ENCODE measurements around the gene CIAO3. TPM values are rescaled to one million over a fixed set of nuclear protein-coding genes. Genes with fewer than 3 reads are reported as not detected.
A peak's percentile ranks its signal among the peaks of the same experiment; 100 is the strongest.

Gene CIAO3
- polyA plus RNA-seq, 1 experiment: 14.4 TPM

DNA sequence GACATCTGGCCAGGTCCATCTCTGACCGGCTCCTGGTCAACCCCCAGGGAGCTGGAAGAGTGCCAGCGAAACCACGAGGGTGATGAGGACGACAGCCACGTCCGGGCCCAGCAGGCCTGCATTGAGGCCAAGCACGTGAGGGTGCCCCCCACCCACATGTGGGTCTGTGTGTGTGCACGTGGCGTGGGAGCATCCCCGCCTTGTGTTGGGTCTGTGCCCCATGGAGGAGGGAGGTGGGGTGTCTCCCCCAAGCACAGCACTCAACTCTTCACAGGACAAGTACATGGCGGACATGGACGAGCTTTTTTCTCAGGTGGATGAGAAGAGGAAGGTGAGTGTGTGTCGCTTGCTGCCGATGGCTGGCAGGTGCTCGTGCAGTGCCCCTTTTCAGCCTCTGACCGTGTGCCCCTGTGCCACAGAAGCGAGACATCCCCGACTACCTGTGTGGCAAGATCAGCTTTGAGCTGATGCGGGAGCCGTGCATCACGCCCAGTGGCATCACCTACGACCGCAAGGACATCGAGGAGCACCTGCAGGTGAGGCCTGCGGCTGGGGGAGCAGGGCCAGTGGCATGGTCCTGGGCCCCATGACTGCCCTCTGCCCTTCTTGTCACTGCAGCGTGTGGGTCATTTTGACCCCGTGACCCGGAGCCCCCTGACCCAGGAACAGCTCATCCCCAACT is 58.9 kb downstream of the CIAO3 start:
- ChIA-PET CTCF (interaction anchor here (1.3 kb wide), 1 partner anchor 14 kb away, joined by 5 read pairs; the partner anchor contains the start of gene RHOT2), POLR2A (no interaction called here)

GRCh38 chr16:680967-681745 is 59.6 kb downstream of the CIAO3 start:
- peak overlapping the region; percentile 31 for H3K27ac ChIP-seq (ENCODE audit: low read depth, low read length)
- no peaks in the 10 kb centered on the region for H3K27me3 ChIP-seq (ENCODE audit: control insufficient read depth, insufficient read depth, low read length)
- CTCF ChIA-PET: interaction anchor here (1.3 kb wide), 1 partner anchor 14 kb away, joined by 5 read pairs; the partner anchor contains the start of gene RHOT2
- TF ChIP-seq, protein P1, sequence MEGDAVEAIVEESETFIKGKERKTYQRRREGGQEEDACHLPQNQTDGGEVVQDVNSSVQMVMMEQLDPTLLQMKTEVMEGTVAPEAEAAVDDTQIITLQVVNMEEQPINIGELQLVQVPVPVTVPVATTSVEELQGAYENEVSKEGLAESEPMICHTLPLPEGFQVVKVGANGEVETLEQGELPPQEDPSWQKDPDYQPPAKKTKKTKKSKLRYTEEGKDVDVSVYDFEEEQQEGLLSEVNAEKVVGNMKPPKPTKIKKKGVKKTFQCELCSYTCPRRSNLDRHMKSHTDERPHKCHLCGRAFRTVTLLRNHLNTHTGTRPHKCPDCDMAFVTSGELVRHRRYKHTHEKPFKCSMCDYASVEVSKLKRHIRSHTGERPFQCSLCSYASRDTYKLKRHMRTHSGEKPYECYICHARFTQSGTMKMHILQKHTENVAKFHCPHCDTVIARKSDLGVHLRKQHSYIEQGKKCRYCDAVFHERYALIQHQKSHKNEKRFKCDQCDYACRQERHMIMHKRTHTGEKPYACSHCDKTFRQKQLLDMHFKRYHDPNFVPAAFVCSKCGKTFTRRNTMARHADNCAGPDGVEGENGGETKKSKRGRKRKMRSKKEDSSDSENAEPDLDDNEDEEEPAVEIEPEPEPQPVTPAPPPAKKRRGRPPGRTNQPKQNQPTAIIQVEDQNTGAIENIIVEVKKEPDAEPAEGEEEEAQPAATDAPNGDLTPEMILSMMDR (IDR thresholded peaks at IDR 0.05; ENCODE audit: low read depth, low read length): no peak
- peaks cover 16% of the 10 kb centered on the region; the same call in 1 of the 2 replicates for H3K9me3 ChIP-seq (ENCODE audit: control insufficient read depth, insufficient read depth, low read length)
- peak overlapping the region; percentile 73 for H3K4me3 ChIP-seq (ENCODE audit: low read depth, low read length)
- no peak for DNase-seq (ENCODE audit: low read depth, low spot score)
- POLR2A ChIA-PET: interaction anchor here (0.8 to 1.6 kb wide), 3 partner anchors 9 to 14 kb away, joined by 4 to 10 read pairs (median 4); partner anchors contain the start of gene WDR24

More for the DNA sequence above, 58.9 kb downstream of the CIAO3 start:
- Histone ChIP-seq H3K27ac (ENCODE audit: low read depth, low read length) (no peak overlapping the region), H3K9me3 (ENCODE audit: control insufficient read depth, insufficient read depth, low read length) (peaks cover 16% of the 10 kb centered on the region; the same call in 1 of the 2 replicates), H3K4me3 (ENCODE audit: low read depth, low read length) (peak overlapping the region; percentile 73), H3K27me3 (ENCODE audit: control insufficient read depth, insufficient read depth, low read length) (no peaks in the 10 kb centered on the region)
- DNase-seq (ENCODE audit: low read depth, low spot score): no peak
- TF ChIP-seq, protein P1 (IDR thresholded peaks at IDR 0.05; ENCODE audit: low read depth, low read length): no peak

- ChIA-PET CTCF (no interaction called here), POLR2A (interaction anchor here (0.8 to 1.6 kb wide), 3 partner anchors 9 to 14 kb away, joined by 4 to 10 read pairs (median 4); partner anchors contain the start of gene WDR24)
- TF ChIP-seq, protein P1 (IDR thresholded peaks at IDR 0.05; ENCODE audit: low read depth, low read length): no peak
- H3K27me3 ChIP-seq (ENCODE audit: control insufficient read depth, insufficient read depth, low read length): no peaks in the 10 kb centered on the region
- H3K4me3 ChIP-seq (ENCODE audit: low read depth, low read length): peak overlapping the region; percentile 73
- peak overlapping the region; percentile 31 for H3K27ac ChIP-seq (ENCODE audit: low read depth, low read length)
- no peak for DNase-seq (ENCODE audit: low read depth, low spot score)
- peaks cover 15% of the 10 kb centered on the region; the same call in 1 of the 2 replicates for H3K9me3 ChIP-seq (ENCODE audit: control insufficient read depth, insufficient read depth, low read length)
These were observed 60.2 kb downstream of the CIAO3 start for GRCh38 chr16:680625-680945.

DNA sequence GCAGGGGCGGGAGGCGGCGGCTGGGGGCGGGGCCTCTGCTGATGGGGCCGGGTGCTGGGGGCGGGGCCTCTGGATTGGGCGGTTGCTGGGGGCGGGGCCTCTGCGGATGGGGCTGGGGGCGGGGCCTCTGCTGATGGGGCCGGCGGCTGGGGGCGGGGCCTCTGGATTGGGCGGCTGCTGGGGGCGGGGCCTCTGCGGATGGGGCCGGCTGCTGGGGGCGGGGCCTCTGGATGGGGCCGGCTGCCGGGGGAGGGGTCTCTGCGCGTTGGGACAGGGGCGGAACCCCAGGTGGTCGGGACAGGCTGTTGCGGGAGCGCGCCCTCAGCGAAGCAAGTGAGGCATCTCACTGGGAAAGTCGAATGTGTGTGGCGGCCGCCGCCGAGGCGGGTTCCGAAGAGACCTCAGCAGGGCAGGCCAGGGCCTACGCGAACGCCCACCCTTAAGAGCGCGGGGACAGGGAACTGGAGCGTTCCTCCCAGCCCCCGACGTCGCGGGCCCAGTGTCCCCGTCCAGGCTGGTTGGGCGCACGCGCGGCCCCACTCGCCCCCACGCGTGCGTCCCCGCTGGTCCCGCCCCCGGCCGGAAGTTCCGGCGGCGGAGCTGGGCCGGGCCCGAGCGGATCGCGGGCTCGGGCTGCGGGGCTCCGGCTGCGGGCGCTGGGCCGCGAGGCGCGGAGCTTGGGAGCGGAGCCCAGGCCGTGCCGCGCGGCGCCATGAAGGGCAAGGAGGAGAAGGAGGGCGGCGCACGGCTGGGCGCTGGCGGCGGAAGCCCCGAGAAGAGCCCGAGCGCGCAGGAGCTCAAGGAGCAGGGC is 60.8 kb downstream of the CIAO3 start, which contains the start of gene STUB1:
Gene STUB1 (plus strand): TSS at position 597 of the 811 bp plus-strand sequence. CDS start 116 bp downstream, at position 713.
- POLR2A ChIA-PET: interaction anchor here (0.8 to 1.6 kb wide), 3 partner anchors 10 to 13 kb away, joined by 4 to 10 read pairs (median 4); partner anchors contain the start of gene WDR24
- Histone ChIP-seq H3K4me3 (ENCODE audit: low read depth, low read length) (peak within 1 kb of the TSS; percentile 73), H3K27me3 (ENCODE audit: control insufficient read depth, insufficient read depth, low read length) (no peaks in the 10 kb centered on the region), H3K27ac (ENCODE audit: low read depth, low read length) (peak within 1 kb of the TSS; percentile 82), H3K9me3 (ENCODE audit: control insufficient read depth, insufficient read depth, low read length) (peaks cover 10% of the 10 kb centered on the region; the same call in 1 of the 2 replicates)
- peak; percentile 54 for DNase-seq (ENCODE audit: low read depth, low spot score)
- TF ChIP-seq, protein P1 (IDR thresholded peaks at IDR 0.05; ENCODE audit: low read depth, low read length): no peak
- CTCF ChIA-PET: no interaction called here

Small RNAs within 50 kb of the gene (small RNA-seq; reads per million reads assigned to genes)
- gene MIR662 (ENCODE audit: insufficient read length, low read depth): not detected

Other genes starting within 250 kb of the CIAO3 start
- 7.5 and 8.6 TPM in 2 replicates for gene CAPN15, start 213.3 kb downstream of the CIAO3 start, polyA plus RNA-seq (2011; rRNA removed)
- not detected in 2 replicates for gene PRR35, start 180.6 kb downstream of the CIAO3 start, polyA plus RNA-seq (2011; rRNA removed)
- gene NHLRC4, start 174.0 kb downstream of the CIAO3 start, polyA plus RNA-seq (2011; rRNA removed): 0.45 and 0.88 TPM in 2 replicates
- 12.1 and 17.6 TPM in 2 replicates for gene PIGQ, start 171.0 kb downstream of the CIAO3 start, polyA plus RNA-seq (2011; rRNA removed)
- 4.2 and 6.1 TPM in 2 replicates for gene RAB40C, start 150.9 kb downstream of the CIAO3 start, polyA plus RNA-seq (2011; rRNA removed)
- not detected in 2 replicates for gene WFIKKN1, start 110.0 kb downstream of the CIAO3 start, polyA plus RNA-seq (2011; rRNA removed)
- 58.3 and 69.5 TPM in 2 replicates for gene METTL26, start 104.7 kb downstream of the CIAO3 start, polyA plus RNA-seq (2011; rRNA removed)
- 6.7 and 10.8 TPM in 2 replicates for gene MCRIP2, start 99.2 kb downstream of the CIAO3 start, polyA plus RNA-seq (2011; rRNA removed)
- gene WDR90, start 91.6 kb downstream of the CIAO3 start, polyA plus RNA-seq (2011; rRNA removed): 2.1 and 2.5 TPM in 2 replicates
- 38.0 and 53.3 TPM in 2 replicates for gene RHOT2, start 72.9 kb downstream of the CIAO3 start, polyA plus RNA-seq (2011; rRNA removed)
- 1.5 and 1.7 TPM in 2 replicates for gene RHBDL1, start 65.3 kb downstream of the CIAO3 start, polyA plus RNA-seq (2011; rRNA removed)
- gene STUB1, start 60.6 kb downstream of the CIAO3 start, polyA plus RNA-seq (2011; rRNA removed): 88.8 and 109 TPM in 2 replicates
- 33.1 and 51.4 TPM in 2 replicates for gene JMJD8, start 56.7 kb downstream of the CIAO3 start, polyA plus RNA-seq (2011; rRNA removed)
- 2.0 and 3.6 TPM in 2 replicates for gene WDR24, start 50.6 kb downstream of the CIAO3 start, polyA plus RNA-seq (2011; rRNA removed)
- 0.11 and 0.22 TPM in 2 replicates for gene FBXL16, start 35.2 kb downstream of the CIAO3 start, polyA plus RNA-seq (2011; rRNA removed)
- gene METRN, start 25.9 kb downstream of the CIAO3 start, polyA plus RNA-seq (2011; rRNA removed): 20.0 and 23.9 TPM in 2 replicates
- 5.3 and 6.7 TPM in 2 replicates for gene ANTKMT, start 19.9 kb downstream of the CIAO3 start, polyA plus RNA-seq (2011; rRNA removed)
- 1.1 and 1.5 TPM in 2 replicates for gene CCDC78, start 14.6 kb downstream of the CIAO3 start, polyA plus RNA-seq (2011; rRNA removed)
- 4.2 and 5.5 TPM in 2 replicates for gene HAGHL, start 13.9 kb downstream of the CIAO3 start, polyA plus RNA-seq (2011; rRNA removed)
- gene MSLN, start 19.7 kb upstream of the CIAO3 start, polyA plus RNA-seq (2011; rRNA removed): 0.11 and 0.17 TPM in 2 replicates
- 9.2 and 13.5 TPM in 2 replicates for gene RPUSD1, start 47.4 kb upstream of the CIAO3 start, polyA plus RNA-seq (2011; rRNA removed)
- gene CHTF18, start 47.6 kb upstream of the CIAO3 start, polyA plus RNA-seq (2011; rRNA removed): 1.1 and 2.1 TPM in 2 replicates
- gene GNG13, start 59.7 kb upstream of the CIAO3 start, polyA plus RNA-seq (2011; rRNA removed): not detected in 2 replicates
- gene LMF1, start 230.0 kb upstream of the CIAO3 start, polyA plus RNA-seq (2011; rRNA removed): 11.8 and 15.1 TPM in 2 replicates
- gene SOX8, start 240.8 kb upstream of the CIAO3 start, polyA plus RNA-seq (2011; rRNA removed): 0.04 TPM in 1 of 2 replicates, not detected in the other